GM12864 (cell line): ENCODE results near the gene ZNF576.
A peak's percentile ranks its signal among the peaks of the same experiment; 100 is the strongest.
"Not testable (repeated sequence)": the region's sequence is repeated elsewhere in the genome, so short reads cannot be mapped to it uniquely, and the experiment has no call there.

Source experiments
- DNase-seq: peaks from one replicate; pipeline ENCODE4 v3.0.0-alpha.2; 2011; ENCODE audit warnings: low read depth
- H3K4me3 ChIP-seq: 2 replicates; pipeline ENCODE4 v1.5.1; 2011; ENCODE audit warnings: mild to moderate bottlenecking, low read depth, low read length, control low read depth
- TF ChIP-seq, protein P1 (sequence below): IDR thresholded peaks from 2 replicates; pipeline ENCODE4 v1.5.1; 2011; ENCODE audit warnings: low read depth, mild to moderate bottlenecking, moderate library complexity, low read length, control low read depth, inconsistent platforms; ENCODE audit errors: missing control alignments

ZNF576 gene, protein sequence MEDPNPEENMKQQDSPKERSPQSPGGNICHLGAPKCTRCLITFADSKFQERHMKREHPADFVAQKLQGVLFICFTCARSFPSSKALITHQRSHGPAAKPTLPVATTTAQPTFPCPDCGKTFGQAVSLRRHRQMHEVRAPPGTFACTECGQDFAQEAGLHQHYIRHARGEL

DNA sequence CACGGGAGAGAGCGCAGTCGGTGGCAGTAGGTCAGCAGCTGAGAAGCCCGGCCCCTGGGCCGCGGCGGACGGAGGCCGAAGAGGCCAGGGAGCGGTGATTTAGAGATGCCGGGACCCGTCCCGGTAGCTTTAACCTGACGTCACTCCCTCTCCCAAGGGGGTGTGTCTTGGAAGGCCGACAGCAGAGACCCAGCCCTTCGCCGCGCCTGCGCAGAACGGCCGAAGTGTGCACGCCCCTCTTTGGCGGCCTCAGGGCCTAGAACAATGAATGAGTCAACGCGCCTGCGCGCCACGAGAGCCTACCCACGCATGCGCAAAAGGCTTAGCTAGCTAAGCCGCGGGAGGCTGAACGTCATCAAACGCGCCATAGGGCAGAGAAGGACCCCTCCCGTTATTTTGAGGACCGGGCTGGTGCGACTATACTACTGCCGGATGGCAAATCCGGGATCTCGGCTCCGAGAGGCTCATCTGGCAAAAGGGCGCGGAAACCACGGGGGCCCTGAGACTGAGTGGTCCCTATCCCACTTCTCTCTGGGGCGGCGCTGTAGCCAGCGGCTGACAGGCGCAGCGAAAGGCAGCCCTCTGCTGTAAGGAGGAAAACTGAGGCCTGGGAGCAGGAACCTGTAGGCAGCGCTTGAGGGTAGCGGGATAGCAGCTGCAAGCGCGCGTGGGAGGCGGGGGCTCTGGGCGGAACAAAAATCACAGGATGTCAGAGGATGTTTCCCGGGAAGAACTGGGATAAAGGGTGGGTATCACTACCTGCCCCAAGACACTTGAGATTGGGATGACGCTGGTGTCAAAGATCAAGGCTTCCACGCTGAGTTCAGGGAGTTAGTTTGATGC, at the start of gene ZNF576, which contains the start of gene IRGQ:
TSS of gene ZNF576 (plus strand) at position 597 of the 843 bp plus-strand sequence. CDS start 514 bp downstream, outside the sequence.
TSS of gene IRGQ (minus strand) at position 136 of the 843 bp plus-strand sequence. CDS start 796 bp downstream, outside the sequence.
- peak; percentile 97 for DNase-seq
- H3K4me3 ChIP-seq, result peak within 1 kb of the TSS; percentile 78
- TF ChIP-seq, protein P1, sequence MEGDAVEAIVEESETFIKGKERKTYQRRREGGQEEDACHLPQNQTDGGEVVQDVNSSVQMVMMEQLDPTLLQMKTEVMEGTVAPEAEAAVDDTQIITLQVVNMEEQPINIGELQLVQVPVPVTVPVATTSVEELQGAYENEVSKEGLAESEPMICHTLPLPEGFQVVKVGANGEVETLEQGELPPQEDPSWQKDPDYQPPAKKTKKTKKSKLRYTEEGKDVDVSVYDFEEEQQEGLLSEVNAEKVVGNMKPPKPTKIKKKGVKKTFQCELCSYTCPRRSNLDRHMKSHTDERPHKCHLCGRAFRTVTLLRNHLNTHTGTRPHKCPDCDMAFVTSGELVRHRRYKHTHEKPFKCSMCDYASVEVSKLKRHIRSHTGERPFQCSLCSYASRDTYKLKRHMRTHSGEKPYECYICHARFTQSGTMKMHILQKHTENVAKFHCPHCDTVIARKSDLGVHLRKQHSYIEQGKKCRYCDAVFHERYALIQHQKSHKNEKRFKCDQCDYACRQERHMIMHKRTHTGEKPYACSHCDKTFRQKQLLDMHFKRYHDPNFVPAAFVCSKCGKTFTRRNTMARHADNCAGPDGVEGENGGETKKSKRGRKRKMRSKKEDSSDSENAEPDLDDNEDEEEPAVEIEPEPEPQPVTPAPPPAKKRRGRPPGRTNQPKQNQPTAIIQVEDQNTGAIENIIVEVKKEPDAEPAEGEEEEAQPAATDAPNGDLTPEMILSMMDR, result no peak

DNA sequence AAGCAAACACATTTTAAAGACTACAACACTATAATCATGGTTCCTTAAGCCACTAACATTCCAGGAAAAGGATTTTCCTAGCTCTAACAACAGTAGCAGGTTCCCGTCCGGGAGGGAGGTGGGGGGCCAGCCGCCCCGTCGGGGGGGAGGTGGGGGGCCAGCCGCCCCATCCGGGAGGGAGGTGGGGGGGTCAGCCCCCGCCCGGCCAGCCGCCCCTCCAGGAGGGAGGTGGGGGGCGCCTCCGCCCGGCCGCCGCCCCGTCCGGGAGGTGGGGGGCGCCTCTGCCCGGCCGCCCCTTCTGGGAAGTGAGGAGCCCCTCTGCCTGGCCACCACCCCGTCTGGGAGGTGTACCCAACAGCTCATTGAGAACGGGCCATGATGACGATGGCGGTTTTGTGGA, 48.5 kb upstream of the ZNF576 start:
- DNase-seq, H3K4me3 ChIP-seq: not testable (repeated sequence)

DNA sequence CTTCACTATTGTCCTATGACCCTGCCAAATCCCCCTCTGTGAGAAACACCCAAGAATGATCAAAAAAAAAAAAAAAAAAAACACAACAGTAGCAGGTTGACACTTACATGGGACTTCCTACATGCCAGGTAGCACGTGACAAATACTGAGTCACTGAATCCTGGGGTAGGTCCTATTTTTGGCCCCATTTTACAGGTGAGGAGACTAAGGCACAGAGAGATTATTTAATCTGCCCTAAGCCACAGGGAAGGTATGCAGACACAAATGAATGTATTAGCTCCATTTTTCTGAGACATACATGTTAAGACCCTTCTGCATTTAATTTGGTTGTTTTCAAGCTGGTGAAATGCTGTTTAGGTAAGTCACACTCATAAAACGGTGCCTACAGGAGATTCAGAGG, 47.7 kb upstream of the ZNF576 start:
- H3K4me3 ChIP-seq, result no peak overlapping the region
- TF ChIP-seq, protein P1, result no peak
- DNase-seq, result no peak

DNA sequence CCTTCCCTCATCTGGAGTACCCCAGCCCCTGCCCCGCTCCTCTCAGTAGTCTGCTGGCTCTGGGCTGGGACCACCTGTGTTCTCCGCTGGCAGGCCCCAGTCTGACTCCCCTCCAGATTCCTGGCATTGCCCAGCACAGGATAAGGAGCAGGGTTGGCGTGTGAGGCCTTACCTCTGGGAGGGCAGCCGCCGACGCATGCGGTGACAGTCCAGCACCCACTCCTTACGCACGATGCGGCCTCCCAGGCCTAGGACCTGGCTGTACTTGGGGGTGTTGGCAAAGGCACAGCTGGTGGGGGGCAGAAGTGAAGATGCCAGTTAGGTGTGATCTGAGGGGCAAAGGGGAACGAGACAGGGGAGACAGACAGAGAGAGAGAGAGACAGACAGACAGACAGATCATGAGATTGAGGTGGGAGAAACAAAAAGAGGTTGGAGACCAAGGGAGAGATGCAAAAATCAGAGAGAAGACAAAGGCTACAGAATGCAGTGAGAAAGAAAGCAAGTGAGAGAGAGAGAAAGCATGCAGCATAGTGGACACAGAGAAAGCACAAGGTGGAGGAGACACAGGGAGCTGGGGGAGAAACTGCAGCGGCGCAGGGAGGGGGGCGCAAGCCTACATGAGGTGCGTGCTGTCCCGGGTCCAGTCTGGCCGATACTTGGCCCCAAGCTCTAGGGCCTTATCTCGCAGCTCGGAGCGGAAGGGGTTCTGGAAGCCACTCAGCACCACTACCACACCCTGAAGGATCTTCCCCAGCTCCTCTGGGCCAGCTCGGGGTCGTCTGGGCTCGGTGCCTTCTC, 44.8 kb upstream of the ZNF576 start:
- no peak for DNase-seq
- no peak overlapping the region for H3K4me3 ChIP-seq
- TF ChIP-seq, protein P1, result no peak

DNA sequence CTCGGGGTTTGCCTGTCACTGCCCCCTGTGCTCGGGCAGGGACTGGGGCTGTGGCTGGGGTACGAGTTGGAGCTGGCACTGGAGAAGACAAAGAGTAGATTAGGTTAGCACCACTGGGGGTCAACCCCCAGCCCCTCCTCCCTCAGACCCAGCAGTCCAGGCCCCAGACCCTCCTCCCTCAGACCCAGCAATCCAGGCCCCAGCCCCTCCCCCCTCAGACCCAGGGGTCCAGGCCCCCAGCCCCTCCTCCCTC, 44.3 kb upstream of the ZNF576 start:
- no peak overlapping the region for H3K4me3 ChIP-seq
- TF ChIP-seq, protein P1, result no peak
- no peak for DNase-seq

DNA sequence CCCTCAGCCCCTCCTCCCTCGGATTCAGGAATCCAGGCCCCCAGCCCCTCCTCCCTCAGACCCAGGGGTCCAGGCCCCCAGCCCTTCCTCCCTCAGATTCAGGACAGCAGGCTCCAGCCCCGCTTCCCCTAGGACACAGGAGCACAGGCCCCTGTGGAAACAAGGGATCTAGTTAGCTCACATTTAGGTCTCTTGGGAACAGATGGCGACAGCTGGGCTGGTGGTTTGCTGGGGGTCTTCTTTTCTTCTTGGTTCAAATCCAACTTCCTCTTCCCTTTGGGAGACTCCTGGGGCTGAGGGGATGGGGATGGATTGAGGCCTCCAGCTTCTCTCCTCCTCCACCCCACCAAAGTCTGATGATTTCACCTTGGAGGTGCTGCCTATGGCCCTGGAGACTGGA, 43.8 kb upstream of the ZNF576 start:
- TF ChIP-seq, protein P1, result no peak
- no peak overlapping the region for H3K4me3 ChIP-seq
- DNase-seq, result no peak

DNA sequence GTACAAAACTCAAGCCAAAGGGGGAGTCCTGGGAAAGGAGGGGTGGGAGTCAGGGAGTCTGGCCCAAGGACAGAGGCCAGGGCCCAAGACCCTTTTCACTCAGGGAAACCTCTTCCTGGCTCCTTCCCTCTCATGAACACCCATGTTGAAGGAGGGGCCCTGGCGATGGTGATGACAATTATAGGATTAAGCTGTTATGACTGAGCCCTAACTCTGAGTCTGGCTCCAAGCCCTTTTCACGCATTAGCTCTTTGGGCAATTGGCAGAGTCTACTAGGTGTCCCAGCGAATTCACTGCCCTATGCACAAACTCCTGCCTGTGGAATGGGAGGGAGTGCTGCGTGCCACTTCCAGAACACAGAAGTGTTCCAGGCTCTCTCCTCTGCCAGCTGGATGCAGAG, 42.7 kb upstream of the ZNF576 start:
- TF ChIP-seq, protein P1, result no peak
- H3K4me3 ChIP-seq, result no peak overlapping the region
- no peak for DNase-seq
